HFFc6 (cell line): Measurements from ENCODE around the gene ME3. TPM values are rescaled to one million over a fixed set of nuclear protein-coding genes. Genes with fewer than 3 reads are reported as not detected.
"Not testable (repeated sequence)": the region's sequence is repeated elsewhere in the genome, so short reads cannot be mapped to it uniquely, and the experiment has no call there.

Experiments used
- DNase-seq: peaks from one replicate; pipeline ENCODE4 v3.0.0-alpha.2; 2018
- H3K27ac Mint-ChIP-seq: 2 replicates; pipeline ENCODE4 v1.8.0; 2020; ENCODE audit warnings: mild to moderate bottlenecking, mixed read lengths
- H3K27me3 Mint-ChIP-seq: 2 replicates; pipeline ENCODE4 v1.8.0; 2021; ENCODE audit warnings: mild to moderate bottlenecking, moderate library complexity, mixed read lengths; ENCODE audit not compliant: insufficient read depth
- H3K36me3 Mint-ChIP-seq: 2 replicates; pipeline ENCODE4 v1.8.0; 2021; ENCODE audit warnings: low read depth, mixed read lengths
- H3K4me1 Mint-ChIP-seq: 2 replicates; pipeline ENCODE4 v1.8.0; 2020; ENCODE audit warnings: low read depth, mixed read lengths
- H3K4me3 Mint-ChIP-seq: 2 replicates; pipeline ENCODE4 v1.8.0; 2020; ENCODE audit warnings: mild to moderate bottlenecking, moderate library complexity, mixed read lengths
- H3K9me3 Mint-ChIP-seq: 2 replicates; pipeline ENCODE4 v1.8.0; 2020; ENCODE audit warnings: mild to moderate bottlenecking, mixed read lengths
- CTCF ChIP-seq: fragments of 200-600 bp; sonication (generic); IDR thresholded peaks from 2 replicates; pipeline ENCODE4 v1.5.0; 2021; ENCODE audit warnings: antibody characterized with exemption, mild to moderate bottlenecking
- total RNA-seq, 6 experiments: library from RNA; stranded (reverse); fragmentation: NEBNext Ultra II Directional; extraction: Animal tissue kit (Norgen Biotek cat#: 25700); gene quantifications; 2 replicates in 1 of 6; 3 replicates in 5 of 6; pipeline ENCODE4 v1.2.3, GENCODE V29; 2021

ME3 gene
- total RNA-seq, 6 experiments from 2014 or later, result 3.5 to 8.6 (median 6.6) TPM

GRCh38 chr11:86535773-86536172, 136.6 kb downstream of the ME3 start:
- no peaks in the 10 kb centered on the region for H3K27me3 Mint-ChIP-seq

GRCh38 chr11:86524620-86525352, 147.6 kb downstream of the ME3 start:
- DNase-seq, result peak; percentile 67
- H3K27me3 Mint-ChIP-seq, result peaks cover 2% of the 10 kb centered on the region; the same call in 1 of the 2 replicates
- H3K27ac Mint-ChIP-seq, result peak overlapping the region; percentile 73
- no peak for TF ChIP-seq CTCF
- H3K4me1 Mint-ChIP-seq, result peaks cover 37% of the 10 kb centered on the region
- peak overlapping the region; percentile 62 for H3K4me3 Mint-ChIP-seq
- H3K36me3 Mint-ChIP-seq, result peaks cover 32% of the 10 kb centered on the region
- peaks cover 42% of the 10 kb centered on the region for H3K9me3 Mint-ChIP-seq

More at GRCh38 chr11:86535773-86536172, 136.6 kb downstream of the ME3 start:
- H3K27ac Mint-ChIP-seq, result no peak overlapping the region
- H3K36me3 Mint-ChIP-seq, result no peaks in the 10 kb centered on the region
- no peaks in the 10 kb centered on the region for H3K4me1 Mint-ChIP-seq
- no peak for TF ChIP-seq CTCF
- DNase-seq, result no peak
- 0 out of 2 replicates have a peak, but pooled peaks cover 4% of the 10 kb centered on the region for H3K9me3 Mint-ChIP-seq
- H3K4me3 Mint-ChIP-seq, result no peak overlapping the region

GRCh38 chr11:86523738-86524619, 148.4 kb downstream of the ME3 start:
- DNase-seq, result peak; percentile 92
- peaks cover 42% of the 10 kb centered on the region for H3K9me3 Mint-ChIP-seq
- peaks cover 31% of the 10 kb centered on the region for H3K36me3 Mint-ChIP-seq
- H3K27ac Mint-ChIP-seq, result peak overlapping the region; percentile 73
- H3K4me3 Mint-ChIP-seq, result peak overlapping the region; percentile 62
- TF ChIP-seq CTCF, result no peak
- peaks cover 2% of the 10 kb centered on the region; the same call in 1 of the 2 replicates for H3K27me3 Mint-ChIP-seq
- peaks cover 45% of the 10 kb centered on the region for H3K4me1 Mint-ChIP-seq

GRCh38 chr11:86522512-86522911, 149.9 kb downstream of the ME3 start:
- H3K27ac Mint-ChIP-seq, DNase-seq, H3K4me3 Mint-ChIP-seq, H3K27me3 Mint-ChIP-seq: not testable (repeated sequence)
- H3K4me1 Mint-ChIP-seq, result peaks cover 60% of the 10 kb centered on the region
- H3K36me3 Mint-ChIP-seq, result peaks cover 16% of the 10 kb centered on the region
- H3K9me3 Mint-ChIP-seq, result peaks cover 27% of the 10 kb centered on the region

GRCh38 chr11:86519064-86519911, 153.1 kb downstream of the ME3 start:
- Mint-ChIP-seq H3K4me1 (peaks cover 78% of the 10 kb centered on the region), H3K36me3 (no peaks in the 10 kb centered on the region), H3K27ac (peak overlapping the region; percentile 64), H3K4me3 (peak overlapping the region; percentile 35; the same call in 1 of the 2 replicates), H3K9me3 (no peaks in the 10 kb centered on the region), H3K27me3 (no peaks in the 10 kb centered on the region; the same call in 1 of the 2 replicates)
- DNase-seq, result peak; percentile 79
- TF ChIP-seq CTCF, result no peak
